ACC112 (cell line): Measurements from ENCODE around the gene USP24.

Source experiments
- H2AFZ ChIP-seq: fragments of 200-600 bp; sonication (generic); one replicate; pipeline ENCODE4 v1.6.0; 2017; ENCODE audit warnings: antibody characterized with exemption, low read length; ENCODE audit not compliant: unreplicated experiment
- H3K27ac ChIP-seq: fragments of 200-600 bp; sonication (generic); 2 replicates; pipeline ENCODE4 v1.5.1; 2014; ENCODE audit warnings: low read depth, mild to moderate bottlenecking, antibody characterized with exemption, low read length, moderate library complexity
- H3K27me3 ChIP-seq: fragments of 200-600 bp; sonication (generic); 2 replicates; pipeline ENCODE4 v1.6.1; 2014; ENCODE audit warnings: mild to moderate bottlenecking, antibody characterized with exemption, low read length, moderate library complexity, mixed read lengths; ENCODE audit not compliant: insufficient read depth
- H3K36me3 ChIP-seq: fragments of 200-600 bp; sonication (generic); 2 replicates; pipeline ENCODE4 v1.6.1; 2016; ENCODE audit warnings: mild to moderate bottlenecking, antibody characterized with exemption, low read length, moderate library complexity, mixed read lengths; ENCODE audit not compliant: insufficient read depth
- H3K4me1 ChIP-seq: fragments of 200-600 bp; sonication (generic); one replicate; pipeline ENCODE4 v1.6.1; 2016; ENCODE audit warnings: low read length, mixed read lengths; ENCODE audit not compliant: insufficient read depth, unreplicated experiment, control insufficient read depth
- H3K4me3 ChIP-seq: fragments of 200-600 bp; sonication (generic); 2 replicates; pipeline ENCODE4 v1.5.1; 2014; ENCODE audit warnings: mild to moderate bottlenecking, low read depth, low read length
- H3K79me2 ChIP-seq: fragments of 200-600 bp; sonication (generic); one replicate; pipeline ENCODE4 v1.6.0; 2016; ENCODE audit warnings: low read length; ENCODE audit not compliant: control insufficient read depth, unreplicated experiment, insufficient read depth

Gene USP24

DNA sequence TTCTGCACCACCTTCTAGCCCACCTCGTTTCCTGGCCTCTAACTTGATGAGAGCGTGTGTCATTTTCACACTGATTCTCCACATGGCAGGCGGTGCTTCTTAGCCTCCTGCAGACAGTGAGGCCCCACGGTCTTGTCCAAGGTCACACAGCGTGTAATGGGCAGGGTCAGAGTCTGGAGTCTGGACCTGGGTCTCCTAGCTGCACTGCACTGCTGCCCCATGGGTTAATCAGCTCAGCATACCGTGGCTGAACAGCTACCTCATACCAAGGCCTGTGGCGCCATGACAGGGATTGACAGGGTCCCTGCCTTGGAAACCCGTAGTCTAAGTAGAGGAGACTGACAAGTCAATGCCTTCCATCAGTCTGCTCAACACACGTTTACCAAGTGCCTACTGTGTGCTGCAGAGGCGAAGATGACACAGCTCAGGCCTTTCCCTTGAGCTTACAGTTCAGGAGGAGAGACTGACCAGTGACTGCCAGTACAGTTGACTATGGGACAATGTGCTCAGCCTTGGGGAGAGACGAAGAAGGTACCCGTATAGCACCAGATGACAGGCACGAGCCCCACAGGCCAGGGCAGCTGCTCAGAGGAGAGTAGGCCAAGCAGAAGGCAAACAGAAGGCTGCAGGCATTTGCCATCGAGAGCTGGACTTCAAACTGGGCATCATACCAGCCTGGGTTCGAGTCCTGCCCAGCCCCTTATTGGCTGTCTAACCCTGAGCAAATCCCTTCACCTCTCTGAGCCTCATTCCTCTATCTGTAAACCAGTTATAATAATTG, 170.4 kb downstream of the USP24 start:
- H3K4me1 ChIP-seq = no peaks in the 10 kb centered on the region
- no peak overlapping the region for H3K27ac ChIP-seq
- H3K4me3 ChIP-seq = no peak overlapping the region
- no peaks in the 10 kb centered on the region for H3K36me3 ChIP-seq
- H2AFZ ChIP-seq = no peak overlapping the region
- peaks cover 28% of the 10 kb centered on the region for H3K27me3 ChIP-seq
- no peaks in the 10 kb centered on the region for H3K79me2 ChIP-seq

DNA sequence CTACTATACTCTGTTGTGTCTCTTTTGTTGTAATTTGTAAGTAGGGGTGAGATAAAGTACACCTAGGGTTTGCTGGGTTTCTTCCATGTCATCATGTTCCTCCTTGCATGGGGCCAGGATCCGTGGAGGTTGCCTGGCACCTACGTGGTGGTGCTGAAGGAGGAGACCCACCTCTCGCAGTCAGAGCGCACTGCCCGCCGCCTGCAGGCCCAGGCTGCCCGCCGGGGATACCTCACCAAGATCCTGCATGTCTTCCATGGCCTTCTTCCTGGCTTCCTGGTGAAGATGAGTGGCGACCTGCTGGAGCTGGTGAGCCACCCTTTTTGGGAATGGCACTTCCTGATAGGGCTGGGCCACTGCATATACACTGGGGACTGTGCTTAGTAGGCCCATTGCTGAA, 171.4 kb downstream of the USP24 start:
- no peak overlapping the region for H3K4me3 ChIP-seq
- H3K4me1 ChIP-seq = no peaks in the 10 kb centered on the region
- no peak overlapping the region for H2AFZ ChIP-seq
- H3K79me2 ChIP-seq = no peaks in the 10 kb centered on the region
- H3K27ac ChIP-seq = no peak overlapping the region
- H3K27me3 ChIP-seq = peaks cover 38% of the 10 kb centered on the region
- H3K36me3 ChIP-seq = no peaks in the 10 kb centered on the region

DNA sequence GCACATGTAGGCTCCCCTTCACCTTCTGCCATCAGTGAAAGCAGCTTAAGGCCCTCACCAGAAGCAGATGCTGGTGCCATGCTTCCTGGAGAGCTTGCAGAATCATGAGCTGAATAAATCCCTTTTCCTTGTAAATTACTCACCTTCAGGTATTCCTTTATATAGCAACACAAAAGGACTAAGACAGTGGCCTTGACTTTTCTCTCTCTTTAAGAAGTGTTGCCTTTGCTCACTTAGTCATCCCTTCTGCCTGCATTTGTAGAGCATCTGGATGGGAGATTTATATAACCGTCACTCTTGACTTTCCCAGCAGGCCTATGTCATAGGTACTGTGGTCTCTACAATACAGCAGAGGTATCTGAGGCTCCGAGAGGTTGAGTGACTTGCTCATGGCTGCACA, 172.2 kb downstream of the USP24 start:
- Histone ChIP-seq H3K27me3 (peaks cover 46% of the 10 kb centered on the region), H3K4me3 (no peak overlapping the region), H3K4me1 (no peaks in the 10 kb centered on the region), H3K36me3 (no peaks in the 10 kb centered on the region), H3K27ac (no peak overlapping the region), H3K79me2 (no peaks in the 10 kb centered on the region), H2AFZ (no peak overlapping the region)

DNA sequence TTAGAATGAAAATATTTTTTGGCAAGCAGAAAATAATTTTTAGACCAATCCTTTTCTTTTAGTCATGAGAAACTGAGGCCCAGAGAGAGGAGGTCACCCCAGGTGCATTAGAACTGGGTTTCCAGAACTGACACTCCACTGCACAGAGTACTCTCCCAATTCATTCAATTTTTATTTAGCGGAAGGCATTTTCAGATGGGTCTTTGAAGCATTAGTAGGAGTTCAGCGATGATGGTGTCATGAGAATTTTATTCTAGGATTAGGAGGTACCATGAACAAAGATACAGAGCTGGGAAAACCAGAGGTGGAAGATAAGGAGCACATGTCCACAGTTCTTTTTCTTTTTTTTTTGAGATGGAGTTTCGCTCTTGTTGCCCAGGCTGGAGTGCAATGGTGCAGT, 173.6 kb downstream of the USP24 start:
- Histone ChIP-seq H2AFZ (no peak overlapping the region), H3K4me3 (no peak overlapping the region), H3K27ac (no peak overlapping the region), H3K79me2 (no peaks in the 10 kb centered on the region), H3K27me3 (peaks cover 59% of the 10 kb centered on the region), H3K36me3 (no peaks in the 10 kb centered on the region), H3K4me1 (no peaks in the 10 kb centered on the region)

DNA sequence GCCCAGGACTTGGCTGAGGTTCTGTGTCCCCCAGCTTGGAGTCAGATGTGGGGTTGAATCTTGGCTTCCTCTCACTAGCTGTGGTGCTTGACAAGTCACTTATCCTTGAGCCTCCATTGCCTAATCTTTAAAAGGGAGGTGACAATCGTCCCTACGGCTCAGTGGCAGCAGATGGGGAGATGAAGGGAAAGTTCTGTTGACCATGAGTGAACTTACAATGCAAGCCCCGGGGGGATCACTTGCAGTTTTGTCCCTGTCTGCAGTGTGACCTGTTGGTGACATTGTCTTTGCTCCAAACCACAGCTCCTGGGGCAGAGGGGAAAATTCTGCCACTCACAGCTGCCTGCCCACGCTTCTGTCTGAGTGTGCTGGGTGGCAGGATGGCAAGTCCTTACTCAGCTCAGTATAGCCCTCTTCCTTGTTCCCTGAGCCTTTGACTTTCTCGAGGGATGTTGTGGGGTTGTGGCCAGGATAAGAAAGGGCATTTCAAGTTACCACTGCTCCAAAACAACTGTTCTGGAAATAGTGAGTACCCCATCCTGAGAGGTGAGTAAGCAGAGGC, 174.2 kb downstream of the USP24 start:
- Histone ChIP-seq H2AFZ (no peak overlapping the region), H3K79me2 (no peaks in the 10 kb centered on the region), H3K4me1 (no peaks in the 10 kb centered on the region), H3K36me3 (no peaks in the 10 kb centered on the region), H3K27me3 (peaks cover 65% of the 10 kb centered on the region), H3K27ac (no peak overlapping the region), H3K4me3 (no peak overlapping the region; the same call in 1 of the 2 replicates)

DNA sequence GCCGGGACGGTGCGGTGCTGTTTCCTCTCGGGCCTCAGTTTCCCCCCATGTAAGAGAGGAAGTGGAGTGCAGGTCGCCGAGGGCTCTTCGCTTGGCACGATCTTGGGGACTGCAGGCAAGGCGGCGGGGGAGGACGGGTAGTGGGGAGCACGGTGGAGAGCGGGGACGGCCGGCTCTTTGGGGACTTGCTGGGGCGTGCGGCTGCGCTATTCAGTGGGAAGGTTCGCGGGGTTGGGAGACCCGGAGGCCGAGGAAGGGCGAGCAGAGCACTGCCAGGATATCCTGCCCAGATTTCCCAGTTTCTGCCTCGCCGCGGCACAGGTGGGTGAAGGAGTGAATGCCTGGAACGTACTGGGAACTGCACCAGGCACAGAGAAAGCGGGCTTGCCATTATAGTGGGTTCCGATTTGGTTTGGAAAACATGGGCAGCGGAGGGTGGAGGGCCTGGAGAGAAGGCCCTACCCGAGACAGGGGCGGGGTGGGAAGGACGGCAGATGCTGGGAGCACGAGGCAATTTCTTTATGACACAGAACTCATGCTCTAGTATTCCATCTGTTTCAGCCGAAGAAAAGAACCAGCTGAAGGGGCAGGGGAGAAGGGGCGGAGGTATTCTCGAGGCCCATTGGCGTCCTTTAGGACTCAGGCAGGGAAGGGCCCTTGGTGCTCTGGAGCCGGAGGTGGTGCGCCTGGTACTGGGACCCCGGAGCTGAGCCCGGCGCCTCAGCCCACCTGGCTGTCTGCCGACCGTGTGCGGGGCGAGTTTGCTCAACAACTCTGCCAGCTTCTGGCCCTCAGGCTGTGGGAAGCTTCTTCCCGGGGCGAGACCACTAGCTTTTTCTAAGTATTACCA, 174.9 kb downstream of the USP24 start:
- Histone ChIP-seq H3K4me1 (no peaks in the 10 kb centered on the region), H3K27me3 (peaks cover 72% of the 10 kb centered on the region), H3K79me2 (no peaks in the 10 kb centered on the region), H2AFZ (no peak overlapping the region), H3K27ac (no peak overlapping the region), H3K4me3 (peak overlapping the region; percentile 71), H3K36me3 (no peaks in the 10 kb centered on the region)

DNA sequence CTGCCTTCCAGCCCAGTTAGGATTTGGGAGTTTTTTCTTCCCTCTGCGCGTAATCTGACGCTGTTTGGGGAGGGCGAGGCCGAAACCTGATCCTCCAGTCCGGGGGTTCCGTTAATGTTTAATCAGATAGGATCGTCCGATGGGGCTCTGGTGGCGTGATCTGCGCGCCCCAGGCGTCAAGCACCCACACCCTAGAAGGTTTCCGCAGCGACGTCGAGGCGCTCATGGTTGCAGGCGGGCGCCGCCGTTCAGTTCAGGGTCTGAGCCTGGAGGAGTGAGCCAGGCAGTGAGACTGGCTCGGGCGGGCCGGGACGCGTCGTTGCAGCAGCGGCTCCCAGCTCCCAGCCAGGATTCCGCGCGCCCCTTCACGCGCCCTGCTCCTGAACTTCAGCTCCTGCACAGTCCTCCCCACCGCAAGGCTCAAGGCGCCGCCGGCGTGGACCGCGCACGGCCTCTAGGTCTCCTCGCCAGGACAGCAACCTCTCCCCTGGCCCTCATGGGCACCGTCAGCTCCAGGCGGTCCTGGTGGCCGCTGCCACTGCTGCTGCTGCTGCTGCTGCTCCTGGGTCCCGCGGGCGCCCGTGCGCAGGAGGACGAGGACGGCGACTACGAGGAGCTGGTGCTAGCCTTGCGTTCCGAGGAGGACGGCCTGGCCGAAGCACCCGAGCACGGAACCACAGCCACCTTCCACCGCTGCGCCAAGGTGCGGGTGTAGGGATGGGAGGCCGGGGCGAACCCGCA, 175.7 kb downstream of the USP24 start, which contains the start of gene PCSK9:
Gene PCSK9 (plus strand): TSS at position 207 of the 741 bp plus-strand sequence. CDS start 290 bp downstream, at position 497.
- no peak within 1 kb of the TSS for H3K27ac ChIP-seq
- no peaks in the 10 kb centered on the region for H3K36me3 ChIP-seq
- peaks cover 80% of the 10 kb centered on the region for H3K27me3 ChIP-seq
- H3K4me3 ChIP-seq = peak within 1 kb of the TSS; percentile 71
- no peaks in the 10 kb centered on the region for H3K79me2 ChIP-seq
- no peaks in the 10 kb centered on the region for H3K4me1 ChIP-seq
- H2AFZ ChIP-seq = peak within 1 kb of the TSS; percentile 2

DNA sequence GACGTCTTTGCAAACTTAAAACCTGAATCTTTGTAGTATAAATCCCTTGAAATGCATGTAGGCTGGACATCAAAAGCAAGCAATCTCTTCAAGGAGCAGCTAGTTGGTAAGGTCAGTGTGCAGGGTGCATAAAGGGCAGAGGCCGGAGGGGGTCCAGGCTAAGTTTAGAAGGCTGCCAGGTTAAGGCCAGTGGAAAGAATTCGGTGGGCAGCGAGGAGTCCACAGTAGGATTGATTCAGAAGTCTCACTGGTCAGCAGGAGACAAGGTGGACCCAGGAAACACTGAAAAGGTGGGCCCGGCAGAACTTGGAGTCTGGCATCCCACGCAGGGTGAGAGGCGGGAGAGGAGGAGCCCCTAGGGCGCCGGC, 176.2 kb downstream of the USP24 start:
- Histone ChIP-seq H3K27me3 (peaks cover 84% of the 10 kb centered on the region), H3K4me3 (peak overlapping the region; percentile 71; the same call in 1 of the 2 replicates), H2AFZ (no peak overlapping the region), H3K36me3 (no peaks in the 10 kb centered on the region), H3K4me1 (no peaks in the 10 kb centered on the region), H3K27ac (no peak overlapping the region), H3K79me2 (no peaks in the 10 kb centered on the region)

DNA sequence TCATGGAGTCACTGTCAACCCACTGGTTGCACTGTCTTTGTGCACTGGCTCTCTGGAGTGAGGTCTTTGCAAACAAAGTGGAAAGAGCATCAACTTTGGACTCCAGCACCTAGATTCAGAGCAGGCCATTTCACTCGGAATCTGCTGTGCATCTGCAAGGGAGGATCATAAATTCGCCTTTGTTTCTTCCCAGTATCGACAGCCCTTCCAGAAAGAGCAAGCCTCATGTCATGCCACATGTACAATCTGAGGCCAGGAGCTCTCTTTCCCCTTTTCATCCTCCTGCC, 176.7 kb downstream of the USP24 start:
- no peaks in the 10 kb centered on the region for H3K79me2 ChIP-seq
- peaks cover 89% of the 10 kb centered on the region for H3K27me3 ChIP-seq
- no peaks in the 10 kb centered on the region for H3K36me3 ChIP-seq
- no peak overlapping the region for H3K4me3 ChIP-seq
- H3K4me1 ChIP-seq = no peaks in the 10 kb centered on the region
- no peak overlapping the region for H3K27ac ChIP-seq
- no peak overlapping the region for H2AFZ ChIP-seq

DNA sequence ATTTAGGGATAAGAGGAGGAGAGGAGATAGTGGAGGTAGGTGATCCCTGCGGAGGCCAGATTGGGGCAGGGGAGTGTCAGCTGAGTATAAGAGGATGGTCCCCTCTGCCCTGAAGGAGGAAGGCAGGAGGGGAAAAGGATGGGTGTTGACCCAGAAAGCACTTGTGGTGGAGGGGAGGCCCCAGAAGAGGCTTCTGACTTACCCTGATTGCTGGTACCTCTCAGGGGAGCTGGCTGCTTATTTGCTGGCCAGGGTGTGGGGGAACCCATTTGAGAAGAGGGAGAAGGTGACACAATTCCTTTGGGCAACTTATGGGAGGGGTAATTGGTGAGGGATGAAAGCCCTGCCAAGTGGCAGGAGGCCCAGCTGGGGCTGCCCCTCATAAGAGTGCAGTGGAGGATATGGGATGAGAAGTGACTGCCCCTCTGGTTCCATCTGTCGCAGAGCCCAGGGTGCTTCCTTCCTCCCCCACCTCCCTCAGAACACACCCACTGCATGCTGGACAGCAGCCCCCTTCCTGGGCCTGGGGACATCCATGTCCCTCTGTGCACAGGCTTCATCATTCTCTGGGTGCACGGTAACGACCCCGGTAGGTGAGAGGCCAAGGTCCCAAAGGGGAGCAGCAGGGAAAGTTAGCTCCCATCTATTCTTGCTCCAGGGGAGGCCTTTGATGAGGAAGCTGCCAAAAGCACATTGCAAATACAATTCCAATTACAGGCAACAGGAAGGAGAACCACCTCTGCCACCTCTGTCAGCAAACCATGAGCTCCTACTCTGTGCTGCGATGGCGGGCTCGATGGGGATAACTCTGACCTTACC, 177.2 kb downstream of the USP24 start:
- Histone ChIP-seq H3K27ac (no peak overlapping the region), H3K36me3 (no peaks in the 10 kb centered on the region), H3K27me3 (peaks cover 93% of the 10 kb centered on the region), H3K4me3 (no peak overlapping the region), H3K79me2 (no peaks in the 10 kb centered on the region), H2AFZ (no peak overlapping the region), H3K4me1 (no peaks in the 10 kb centered on the region)
